Lower lobe of right lung (tissue), 2 donors: ENCODE measurements around the gene CCL20. TPM values are rescaled to one million over a fixed set of nuclear protein-coding genes. Genes with fewer than 3 reads are reported as not detected.
"Not testable (repeated sequence)": the region's sequence is repeated elsewhere in the genome, so short reads cannot be mapped to it uniquely, and the experiment has no call there.

Source experiments
- ATAC-seq, 2 donors: fragments of 200-7000 bp; cut with Tn5 transposase; one replicate each; pipeline ENCODE4 v1.9.1; 2020 to 2022; ENCODE audit warnings: mild to moderate bottlenecking in 2 of 2, moderate library complexity in 2 of 2
- DNase-seq: peaks from one replicate; pipeline ENCODE4 v3.0.0-alpha.2; 2020
- H3K27ac ChIP-seq: fragments of 200-600 bp; one replicate; pipeline ENCODE4 v1.8.0; 2022
- H3K27me3 ChIP-seq: fragments of 200-600 bp; one replicate; pipeline ENCODE4 v1.8.0; 2022; ENCODE audit warnings: low read depth
- H3K36me3 ChIP-seq: fragments of 200-600 bp; one replicate; pipeline ENCODE4 v1.8.0; 2022; ENCODE audit warnings: mild to moderate bottlenecking
- H3K4me1 ChIP-seq: fragments of 200-600 bp; one replicate; pipeline ENCODE4 v1.8.0; 2022
- H3K4me3 ChIP-seq: fragments of 200-600 bp; one replicate; pipeline ENCODE4 v1.8.0; 2022; ENCODE audit warnings: mild to moderate bottlenecking
- H3K9me3 ChIP-seq: fragments of 200-600 bp; one replicate; pipeline ENCODE4 v1.8.0; 2022
- CTCF ChIP-seq: fragments of 200-600 bp; IDR thresholded peaks from one replicate; pipeline ENCODE4 v1.8.0; 2022; ENCODE audit warnings: antibody characterized with exemption, mild to moderate bottlenecking
- intact Hi-C: fragments of 100-400 bp; cut with DNase I; formaldehyde crosslinking; loops from one replicate; pipeline ENCODE4 v1.11.0; 2022
- total RNA-seq: library from RNA; stranded (reverse); fragmentation: NEBNext Ultra II Directional; extraction: Animal tissue kit (Norgen Biotek cat#: 25700); gene quantifications from one replicate; pipeline ENCODE4 v1.2.1, GENCODE V29; 2021
- donor health status: DM: no; HTN: yes; CAD: no; lungs with severe emphysema.

The CCL20 gene
- total RNA-seq, 1 donor from 2014 or later, result 1.6 TPM

DNA sequence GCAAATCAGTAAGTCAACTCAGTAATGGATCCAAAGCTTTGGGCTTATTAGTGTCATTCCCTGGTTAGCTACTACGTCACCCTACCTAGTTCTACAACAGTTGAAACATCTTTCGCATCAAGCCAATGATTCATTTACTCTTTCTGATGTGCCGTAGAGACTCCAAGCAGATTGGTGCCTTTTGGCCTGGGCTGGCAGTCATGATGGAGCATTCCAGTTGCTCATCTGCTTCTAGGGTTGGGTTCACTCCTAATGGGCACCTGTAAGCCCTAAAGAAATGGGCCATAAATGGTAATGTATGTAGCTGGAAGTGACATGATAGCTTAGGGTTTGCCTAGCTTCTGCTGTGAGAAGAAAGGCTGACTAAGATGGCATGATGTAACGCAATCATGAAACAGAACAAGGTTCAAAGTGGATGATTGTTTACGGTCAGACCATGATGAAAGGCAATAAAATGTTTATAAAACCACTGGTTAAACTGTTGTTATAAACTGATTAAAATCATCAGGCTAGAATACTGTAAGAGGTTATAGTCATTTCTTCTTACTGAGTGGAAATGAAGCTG, 20.4 kb upstream of the CCL20 start:
- intact Hi-C loops, result no loop called here
- H3K9me3 ChIP-seq, result no peaks in the 10 kb centered on the region
- ATAC-seq (no peak), DNase-seq (no peak)
- H3K4me3 ChIP-seq, result no peak overlapping the region
- no peak overlapping the region for H3K27ac ChIP-seq
- peaks cover 4% of the 10 kb centered on the region for H3K4me1 ChIP-seq
- H3K36me3 ChIP-seq, result no peaks in the 10 kb centered on the region
- H3K27me3 ChIP-seq, result no peaks in the 10 kb centered on the region
- no peak for TF ChIP-seq CTCF

GRCh38 chr2:227796045-227796711, 17.5 kb upstream of the CCL20 start:
- Histone ChIP-seq H3K36me3 (no peaks in the 10 kb centered on the region), H3K4me3 (no peak overlapping the region), H3K27me3 (no peaks in the 10 kb centered on the region), H3K4me1 (peaks cover 4% of the 10 kb centered on the region), H3K9me3 (no peaks in the 10 kb centered on the region), H3K27ac (peak overlapping the region; percentile 61)
- TF ChIP-seq CTCF, result no peak
- DNase-seq (no peak), ATAC-seq (peak; percentile 92 to 95)
- intact Hi-C loops, result no loop called here

- H3K4me1 ChIP-seq, DNase-seq, H3K27me3 ChIP-seq, H3K9me3 ChIP-seq, H3K27ac ChIP-seq, H3K36me3 ChIP-seq, intact Hi-C loops, H3K4me3 ChIP-seq: not testable (repeated sequence)
- ATAC-seq, result peak; percentile 36 to 41
Observed at GRCh38 chr2:227796768-227797167, 16.9 kb upstream of the CCL20 start.

- H3K27ac ChIP-seq, result no peak overlapping the region
- no peak overlapping the region for H3K4me3 ChIP-seq
- H3K4me1 ChIP-seq, result peaks cover 4% of the 10 kb centered on the region
- TF ChIP-seq CTCF, result no peak
- H3K36me3 ChIP-seq, result no peaks in the 10 kb centered on the region
- DNase-seq, result no peak
- intact Hi-C loops, result no loop called here
- H3K27me3 ChIP-seq, result no peaks in the 10 kb centered on the region
- ATAC-seq, result no peak
- no peaks in the 10 kb centered on the region for H3K9me3 ChIP-seq
Observed at GRCh38 chr2:227799202-227799601, 14.4 kb upstream of the CCL20 start.

GRCh38 chr2:227802882-227803281, 10.8 kb upstream of the CCL20 start:
- H3K4me1 ChIP-seq, result no peaks in the 10 kb centered on the region
- H3K27ac ChIP-seq, result no peak overlapping the region
- H3K9me3 ChIP-seq, result no peaks in the 10 kb centered on the region
- intact Hi-C loops, result no loop called here
- no peaks in the 10 kb centered on the region for H3K36me3 ChIP-seq
- no peak for ATAC-seq
- no peak overlapping the region for H3K4me3 ChIP-seq
- no peaks in the 10 kb centered on the region for H3K27me3 ChIP-seq
- no peak for TF ChIP-seq CTCF
- DNase-seq, result no peak

DNA sequence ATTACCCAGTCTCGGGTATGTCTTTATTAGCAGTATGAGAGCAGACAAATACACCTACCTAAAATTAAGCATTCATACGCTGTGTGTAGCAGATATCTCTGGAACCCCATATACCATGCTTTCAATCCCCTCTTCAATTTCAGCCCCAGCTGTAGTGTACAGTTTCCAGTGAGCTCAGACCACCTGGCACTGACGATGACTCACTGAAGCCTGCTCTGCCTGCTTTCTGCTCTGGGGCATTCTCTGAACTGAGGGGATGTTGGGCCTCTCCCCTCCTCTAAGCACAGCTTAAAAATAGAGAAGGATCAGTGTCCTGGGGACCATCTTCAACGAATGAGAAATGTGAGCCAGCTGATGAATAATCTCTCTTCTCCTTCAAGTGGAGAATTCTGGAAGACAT, 8.7 kb upstream of the CCL20 start:
- no peak for TF ChIP-seq CTCF
- Histone ChIP-seq H3K27me3 (no peaks in the 10 kb centered on the region), H3K9me3 (no peaks in the 10 kb centered on the region), H3K27ac (no peak overlapping the region), H3K36me3 (no peaks in the 10 kb centered on the region), H3K4me1 (no peaks in the 10 kb centered on the region), H3K4me3 (no peak overlapping the region)
- intact Hi-C loops, result no loop called here
- DNase-seq (no peak), ATAC-seq (no peak)
